T-helper 2 cell treated with Interferon-gamma antibody and Interleukin-4, amounts not matched to agents 100 ng/mL and 5 ng/mL, for 36 hours (primary cell): ENCODE data around the gene STK32C. TPM values are rescaled to one million over a fixed set of nuclear protein-coding genes. Genes with fewer than 3 reads are reported as not detected.

Experiments used
- intact Hi-C: fragments of 100-400 bp; cut with micrococcal nuclease; formaldehyde crosslinking; loops from one replicate; pipeline ENCODE4 v1.15.1; 2023
- total RNA-seq: library from RNA; stranded (reverse); gene quantifications from 2 replicates; pipeline ENCODE4 v1.2.3, GENCODE V29; 2022

STK32C gene
- total RNA-seq, 1 donor from 2014 or later = 10.6 TPM

DNA sequence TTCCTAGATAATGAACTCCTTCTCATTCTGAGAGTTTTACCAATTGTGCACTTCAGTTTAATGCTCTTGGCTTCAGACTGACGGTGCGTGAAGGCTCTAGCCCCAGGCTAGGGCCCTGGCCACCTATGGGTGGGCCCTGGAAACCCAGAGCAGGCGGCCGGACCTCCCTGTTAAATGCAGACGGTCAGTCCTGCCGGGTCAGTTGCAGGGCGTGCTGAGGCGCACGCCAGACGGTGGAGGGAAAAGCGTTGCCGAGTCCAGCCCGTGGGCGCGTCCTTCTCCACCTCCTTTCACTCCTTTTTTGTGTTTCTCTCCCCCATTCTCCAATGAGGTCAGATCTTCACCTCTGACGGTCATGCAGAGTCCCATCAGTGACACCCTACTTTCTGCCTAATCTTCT is 118.7 kb downstream of the STK32C start:
- intact Hi-C loops = loop anchor here (5.0 kb wide), 1 partner anchor 47 kb away; no protein-coding TSS in a partner anchor

DNA sequence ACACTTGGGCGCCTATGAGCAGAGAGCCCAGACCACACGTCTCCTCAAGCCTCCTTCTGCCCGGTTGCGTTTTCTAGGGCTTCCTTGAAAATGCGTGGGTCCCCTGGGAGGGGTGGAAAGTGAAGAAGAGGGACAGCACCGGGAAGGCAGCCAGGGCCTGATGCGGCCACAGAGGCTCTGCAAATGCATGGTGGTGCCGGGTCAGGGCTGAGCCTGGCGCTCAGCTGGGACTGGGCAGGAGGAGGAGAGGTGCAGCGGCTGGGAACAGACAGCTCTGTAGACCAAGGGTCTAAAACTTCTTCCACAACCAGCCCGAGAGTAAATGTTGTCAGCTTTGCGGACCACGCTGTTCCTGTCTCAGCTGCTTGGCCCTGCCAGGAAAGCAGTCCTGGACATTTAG is 119.4 kb downstream of the STK32C start:
- intact Hi-C loops = loop anchor here (5.0 kb wide), 1 partner anchor 46 kb away; no protein-coding TSS in a partner anchor

DNA sequence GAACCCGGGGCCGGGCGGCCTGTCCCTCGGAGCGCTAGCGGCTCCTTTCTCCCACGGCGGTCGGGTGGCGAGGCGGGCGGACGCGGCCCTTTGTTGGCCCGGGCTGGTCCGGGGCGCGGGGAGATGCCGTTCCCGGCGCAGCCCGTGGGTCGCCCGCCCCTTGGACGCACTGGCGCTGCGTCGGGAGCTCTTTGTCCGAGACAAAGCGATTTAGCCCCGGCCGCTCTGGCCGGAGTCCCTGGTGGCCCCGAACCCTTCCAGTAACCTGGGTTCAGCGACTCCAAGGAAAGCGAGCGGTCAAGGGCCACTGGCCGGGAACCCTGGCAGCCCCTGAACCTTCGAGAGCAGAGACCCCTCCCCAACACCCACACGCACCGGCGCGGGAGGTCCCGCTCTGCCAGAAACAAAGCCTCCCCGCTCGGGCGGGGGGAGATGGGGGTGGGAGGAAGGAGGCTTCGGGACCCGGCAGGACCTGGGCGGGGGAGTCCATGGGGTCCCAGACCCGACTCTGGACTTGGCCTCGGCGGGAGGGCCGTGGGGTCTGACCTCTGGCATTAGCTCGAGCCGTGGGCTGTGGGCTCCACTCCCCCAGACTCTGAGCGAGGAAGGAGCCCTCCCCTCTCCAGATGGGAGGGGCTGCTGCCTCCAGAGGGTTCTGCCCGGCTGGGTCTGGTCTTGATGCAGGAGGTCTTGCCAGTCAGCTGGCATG is 120.2 kb downstream of the STK32C start:
- intact Hi-C loops = loop anchor here (5.0 kb wide), 1 partner anchor 45 kb away; no protein-coding TSS in a partner anchor

DNA sequence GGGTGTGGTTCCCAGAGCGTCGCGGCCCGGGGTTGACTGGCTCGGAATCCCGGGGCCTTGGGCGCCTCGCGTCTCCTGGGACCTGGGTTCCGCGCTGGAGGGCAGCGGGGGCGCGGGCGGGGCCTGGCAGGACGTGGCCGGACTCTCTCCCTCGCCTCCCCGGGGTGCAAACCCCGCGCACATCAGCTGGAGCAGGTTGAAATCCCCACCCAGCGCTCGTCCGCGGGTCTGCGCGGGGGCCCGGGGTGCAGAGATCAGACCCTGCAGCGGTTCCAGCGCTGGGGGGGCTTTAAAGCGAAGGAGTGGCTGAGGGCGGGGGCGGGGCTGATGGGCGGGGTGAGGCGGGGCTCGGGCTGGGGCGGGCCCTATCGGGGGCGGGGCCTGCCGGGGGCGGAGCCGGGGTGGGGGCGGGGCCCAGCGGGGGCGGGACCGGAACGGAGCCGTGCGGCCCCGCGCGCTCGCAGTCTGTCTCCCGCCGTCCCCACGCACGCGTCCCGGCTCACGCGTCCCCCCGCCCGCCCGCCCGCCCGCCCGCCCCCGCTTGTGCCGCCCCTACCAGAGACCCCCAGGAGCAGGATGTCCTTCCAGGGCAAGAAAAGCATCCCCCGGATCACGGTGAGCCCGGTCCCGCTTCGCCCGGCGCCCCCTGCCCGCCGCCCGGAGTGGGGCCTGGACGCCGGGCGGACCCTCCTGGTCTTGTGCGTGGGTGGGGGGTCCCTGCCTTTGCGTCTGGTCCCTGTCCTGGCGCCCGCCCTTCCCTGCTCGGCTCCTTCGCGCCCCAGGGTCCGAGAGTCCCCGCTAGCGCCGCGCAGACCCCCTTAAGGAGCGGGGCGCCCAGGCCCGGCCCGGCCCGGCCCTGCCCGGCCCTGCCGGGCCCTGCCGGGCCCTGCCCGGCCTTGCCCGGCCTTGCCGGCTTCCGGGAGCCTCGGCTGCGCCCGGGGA is 121.0 kb downstream of the STK32C start, which contains the start of gene DPYSL4:
DPYSL4 (plus strand) TSS at position 461 of the 942 bp plus-strand sequence; CDS start at position 577, 116 bp downstream.
- intact Hi-C loops = loop anchor here (1.0 to 5.0 kb wide), 4 partner anchors 28 to 351 kb away; partner anchors contain the start of genes INPP5A and STK32C

DNA sequence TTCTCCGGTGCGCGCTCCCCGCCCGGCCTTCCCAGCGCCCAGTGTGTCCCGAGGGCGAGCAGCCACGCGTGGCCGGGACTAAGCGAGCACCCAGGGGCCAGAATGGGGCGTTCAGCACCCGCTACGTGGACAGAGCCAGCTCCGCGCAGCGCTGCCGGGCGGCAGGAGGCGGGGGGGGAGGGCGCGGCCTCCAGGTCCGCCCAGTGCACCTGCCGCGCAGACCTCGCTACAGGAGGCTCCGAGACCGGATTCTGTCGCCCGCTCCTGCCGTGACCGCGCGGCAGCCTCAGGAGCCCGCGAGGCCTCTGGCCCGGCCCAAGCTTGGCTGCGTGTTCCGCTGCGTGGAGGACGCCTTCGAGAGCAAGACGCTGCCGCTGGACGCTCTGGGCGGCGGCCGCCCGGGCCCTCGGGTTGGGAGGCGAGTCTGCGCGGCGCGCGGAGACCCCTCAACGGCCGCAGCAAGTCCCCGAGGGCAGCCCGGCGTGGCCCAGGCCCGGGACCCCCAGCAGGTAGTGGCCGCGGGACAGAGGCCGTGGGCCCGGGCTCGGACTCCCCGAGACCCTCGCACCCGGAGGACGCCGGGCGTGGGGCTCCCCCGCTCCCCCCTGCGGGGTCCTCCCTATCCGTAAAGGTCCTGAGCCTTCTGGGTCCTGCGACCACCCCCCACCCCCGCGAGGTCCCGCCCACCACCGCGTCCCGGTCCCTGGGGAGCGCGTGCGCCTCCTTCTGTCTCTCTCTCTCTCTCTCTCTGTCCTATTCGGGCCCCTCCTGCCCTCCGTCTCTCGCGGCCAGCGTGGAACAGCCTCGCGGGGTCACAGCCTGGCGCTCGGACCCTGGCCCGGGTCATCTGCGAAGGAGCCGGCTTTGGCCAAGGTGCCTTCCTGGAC is 121.9 kb downstream of the STK32C start:
- intact Hi-C loops = loop anchor here (1.0 to 5.0 kb wide), 6 partner anchors 24 to 351 kb away; partner anchors contain the start of genes INPP5A, LRRC27 and STK32C

DNA sequence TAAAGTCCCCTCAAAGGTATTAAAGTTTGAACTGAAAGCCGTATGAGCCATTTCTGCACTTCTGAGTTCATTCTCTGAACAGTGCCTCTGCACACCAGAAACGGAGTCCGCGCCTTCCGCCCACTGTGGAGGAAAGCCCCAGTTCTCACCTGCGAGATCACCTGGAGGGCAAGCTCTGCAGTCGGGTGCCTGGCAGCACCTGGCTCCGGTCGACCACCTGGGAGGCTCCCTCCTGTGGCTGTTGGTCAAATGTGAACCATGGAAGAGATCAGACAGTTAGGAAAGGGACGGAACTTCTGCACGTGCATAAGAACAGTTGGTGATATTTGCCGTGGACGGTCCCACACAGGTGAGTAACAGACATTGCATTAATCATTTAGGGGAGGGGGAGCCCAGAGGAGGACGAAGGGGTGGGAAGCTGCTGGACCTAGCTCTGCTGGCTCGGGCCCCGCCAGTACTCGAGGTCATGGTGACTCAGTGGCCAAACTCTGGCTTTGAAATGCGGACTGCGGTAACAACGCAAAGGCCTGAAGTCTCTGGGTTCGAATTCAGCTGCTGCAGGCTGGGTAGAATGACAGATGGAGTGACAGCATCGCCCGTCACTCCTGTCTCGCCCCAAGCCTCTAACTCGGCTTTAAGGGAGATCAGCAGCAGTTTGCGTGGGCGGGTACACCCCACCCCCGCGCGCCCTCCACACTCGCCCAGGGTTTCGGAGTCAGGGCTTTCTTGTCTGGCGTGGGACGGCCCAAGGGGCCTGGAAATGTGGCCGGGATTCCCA is 122.7 kb downstream of the STK32C start:
- intact Hi-C loops = loop anchor here (1.0 to 5.0 kb wide), 3 partner anchors 23 to 148 kb away; partner anchors contain the start of gene LRRC27

DNA sequence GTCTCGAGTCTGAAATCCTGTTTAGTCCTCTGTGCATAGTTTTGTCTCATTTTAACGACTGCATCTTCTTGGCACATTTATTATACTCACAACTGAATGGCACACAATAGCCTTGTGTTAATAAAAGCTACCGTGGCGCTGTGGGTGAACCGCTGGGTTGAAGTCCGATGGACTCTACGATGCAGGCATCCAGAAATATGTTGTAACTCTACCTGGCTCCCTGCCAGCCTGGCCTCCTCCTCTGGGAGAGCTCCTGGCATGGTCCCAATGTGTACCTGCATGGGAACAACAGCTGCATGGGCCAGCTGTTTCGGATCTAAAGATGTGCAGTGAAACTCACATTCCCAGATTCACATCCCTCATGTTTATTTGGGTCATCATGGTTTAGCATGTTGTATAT is 124.7 kb downstream of the STK32C start:
- intact Hi-C loops = no loop called here

DNA sequence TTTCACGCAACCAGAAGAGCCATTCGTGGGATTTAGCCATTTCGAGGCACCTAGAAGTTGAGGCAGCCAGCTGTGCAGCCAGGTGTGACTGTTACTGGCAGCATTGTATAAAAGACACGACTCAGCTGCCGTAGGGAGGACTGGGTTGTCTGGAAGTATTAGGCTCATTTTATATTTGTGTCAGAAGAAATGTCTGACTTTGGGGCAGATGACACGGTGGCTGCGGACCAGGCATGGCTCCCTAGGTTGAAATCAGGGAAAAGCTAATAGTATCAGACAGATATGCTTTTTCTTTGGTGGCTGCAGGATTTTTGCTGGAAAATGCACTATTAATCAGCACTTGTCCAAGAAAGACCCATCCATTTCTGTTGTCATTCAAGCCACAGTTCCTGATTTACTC is 125.2 kb downstream of the STK32C start:
- intact Hi-C loops = no loop called here

DNA sequence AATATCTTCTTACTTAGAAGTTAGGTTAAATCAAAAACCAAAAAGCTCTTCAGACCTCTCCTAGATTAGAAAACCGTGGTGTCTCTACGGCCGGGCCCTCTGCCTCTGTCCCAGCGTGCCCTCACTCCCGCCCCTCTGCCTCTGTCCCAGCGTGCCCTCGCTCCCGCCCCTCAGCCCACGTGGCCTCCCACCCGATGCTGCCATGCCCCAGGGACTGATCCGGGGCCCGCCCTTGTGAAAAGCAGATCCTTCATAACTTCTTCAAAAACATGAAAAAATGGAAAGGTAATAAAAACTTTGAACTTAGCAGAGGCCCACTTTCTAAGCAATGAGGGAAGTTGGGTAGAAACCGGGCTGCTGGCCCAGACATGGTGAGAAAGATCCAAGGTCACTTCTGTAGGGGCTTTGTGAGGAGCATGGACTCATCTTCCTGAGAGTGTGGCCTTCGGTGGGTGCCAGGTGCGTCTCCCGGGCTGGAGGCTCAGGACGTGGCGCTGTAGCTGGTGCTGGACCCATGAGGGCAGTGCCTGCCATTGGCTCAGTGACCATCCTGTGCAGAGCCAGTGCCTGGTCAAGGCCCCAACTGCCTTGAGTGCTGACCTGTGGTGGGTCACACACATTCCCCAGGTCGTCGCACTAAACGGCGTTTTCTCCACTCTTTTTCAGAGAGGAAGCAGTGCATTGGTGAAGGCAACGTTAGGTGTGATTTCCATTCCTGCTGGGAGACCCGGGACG is 125.9 kb downstream of the STK32C start:
- intact Hi-C loops = no loop called here

DNA sequence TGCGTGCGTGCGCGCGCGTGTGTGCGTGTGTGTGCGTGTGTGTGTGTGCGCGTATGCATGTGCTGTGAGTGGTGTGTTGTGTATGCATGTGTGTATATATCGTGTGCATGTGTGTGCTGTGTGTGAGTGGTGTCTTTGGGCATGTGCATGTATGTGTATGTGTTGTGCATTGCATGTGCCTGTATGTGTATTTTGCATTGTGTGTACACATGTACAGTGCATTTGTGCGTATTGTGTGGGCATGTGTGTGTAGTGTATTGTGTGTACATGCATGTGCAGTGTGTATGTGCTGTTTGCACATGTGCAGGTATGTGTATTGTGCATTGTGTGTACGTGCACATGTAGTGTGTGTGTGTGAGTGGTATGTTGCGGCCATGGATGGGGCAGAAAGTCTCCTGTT is 127.0 kb downstream of the STK32C start:
- intact Hi-C loops = no loop called here

DNA sequence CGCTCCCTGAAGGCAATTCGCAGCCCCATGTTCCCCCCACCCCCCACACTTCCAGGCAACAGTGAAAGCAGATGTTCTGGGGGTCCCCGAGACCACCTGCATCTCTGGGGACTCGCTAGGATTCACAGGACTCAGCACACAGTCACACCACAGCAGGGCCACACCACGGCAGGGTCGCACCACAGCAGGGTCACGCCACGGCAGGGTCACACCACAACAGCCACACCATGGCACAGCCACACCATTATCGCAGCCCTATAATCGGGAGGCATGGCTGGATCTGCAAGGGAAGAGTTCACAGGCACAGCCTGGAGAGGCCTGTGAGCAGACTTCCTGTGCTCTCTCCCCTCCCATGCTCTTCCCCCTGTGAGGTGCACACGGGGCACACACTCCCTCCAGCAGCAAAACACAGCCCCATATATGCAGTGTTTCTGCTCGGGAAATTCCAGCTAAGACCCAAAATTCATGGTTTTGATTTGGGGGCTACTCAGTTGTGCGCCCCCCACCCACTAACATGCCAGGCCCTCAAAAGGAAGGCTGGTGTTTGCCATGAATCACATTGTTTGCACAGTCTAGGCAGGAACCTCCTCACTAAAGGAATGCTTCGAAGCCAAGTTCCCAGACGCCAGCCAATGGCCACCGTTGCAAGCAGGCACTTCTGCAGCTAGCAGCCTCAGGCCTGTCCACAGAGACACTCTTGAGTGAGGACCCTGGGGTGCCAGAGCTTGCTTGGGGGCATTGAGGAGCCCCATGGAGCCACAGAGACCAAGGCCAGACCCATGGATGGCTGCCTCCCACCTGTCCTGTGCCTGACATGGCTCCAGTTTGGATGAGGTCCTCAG is 128.0 kb downstream of the STK32C start:
- intact Hi-C loops = no loop called here

DNA sequence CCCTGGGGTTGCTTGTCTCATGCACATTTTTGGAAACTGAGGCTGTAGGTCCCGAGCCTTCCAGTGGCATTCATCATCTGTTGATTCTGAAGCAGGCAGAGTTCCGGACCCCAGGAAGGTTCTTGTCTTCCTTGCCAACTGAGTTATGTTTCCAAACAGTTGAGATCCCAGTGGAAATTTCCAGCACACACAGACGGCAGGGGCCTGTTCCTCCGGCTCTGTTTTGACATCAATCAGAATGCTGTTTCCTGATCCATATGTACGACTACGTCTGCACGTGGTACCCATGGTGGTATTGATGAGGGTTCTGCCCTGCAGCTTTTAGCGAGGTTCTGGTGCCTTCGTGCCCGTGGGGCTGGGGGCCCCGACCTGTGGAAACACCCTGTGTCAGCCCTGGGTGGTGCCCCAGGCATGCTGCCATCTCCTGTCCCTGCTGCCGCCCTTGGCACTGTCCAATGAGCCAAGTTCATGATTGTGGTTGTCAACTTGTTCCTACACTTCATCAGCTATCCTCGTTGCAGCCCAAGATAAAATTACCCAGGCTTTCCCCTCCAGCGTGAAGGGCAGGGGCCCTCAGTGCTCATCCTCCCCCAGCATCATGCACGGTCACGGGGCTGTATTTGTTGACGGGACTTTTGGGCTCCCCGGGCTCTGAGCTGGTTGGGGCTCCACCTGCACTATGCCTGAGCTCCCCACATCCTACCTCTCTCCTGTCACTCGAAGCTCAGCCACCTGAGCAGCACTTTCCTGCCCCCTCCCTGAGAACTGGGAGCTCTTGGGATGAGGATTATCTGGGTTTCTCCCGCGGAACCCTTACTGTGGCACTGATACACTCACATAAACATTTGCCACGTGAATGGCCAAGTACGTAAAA is 128.8 kb downstream of the STK32C start:
- intact Hi-C loops = no loop called here

DNA sequence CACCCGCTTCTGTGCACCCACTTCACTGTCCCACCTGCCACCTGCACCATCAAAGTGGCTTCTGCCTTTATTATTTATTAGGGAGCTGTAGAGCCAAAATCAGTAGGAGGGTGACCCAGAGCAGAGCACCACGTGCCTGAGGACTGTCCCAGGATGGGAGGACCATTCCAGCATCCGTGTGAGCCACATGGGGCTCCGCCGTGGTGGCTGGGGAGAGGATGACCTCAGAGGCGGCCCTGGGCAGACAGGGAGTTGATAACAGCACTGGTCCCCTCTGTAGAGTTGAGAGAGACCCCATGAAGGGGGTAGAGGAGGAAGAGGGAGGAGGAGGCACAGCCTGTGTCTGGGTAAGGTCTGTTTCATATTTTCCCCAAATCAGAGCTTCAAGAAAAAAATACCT is 129.7 kb downstream of the STK32C start:
- intact Hi-C loops = no loop called here

DNA sequence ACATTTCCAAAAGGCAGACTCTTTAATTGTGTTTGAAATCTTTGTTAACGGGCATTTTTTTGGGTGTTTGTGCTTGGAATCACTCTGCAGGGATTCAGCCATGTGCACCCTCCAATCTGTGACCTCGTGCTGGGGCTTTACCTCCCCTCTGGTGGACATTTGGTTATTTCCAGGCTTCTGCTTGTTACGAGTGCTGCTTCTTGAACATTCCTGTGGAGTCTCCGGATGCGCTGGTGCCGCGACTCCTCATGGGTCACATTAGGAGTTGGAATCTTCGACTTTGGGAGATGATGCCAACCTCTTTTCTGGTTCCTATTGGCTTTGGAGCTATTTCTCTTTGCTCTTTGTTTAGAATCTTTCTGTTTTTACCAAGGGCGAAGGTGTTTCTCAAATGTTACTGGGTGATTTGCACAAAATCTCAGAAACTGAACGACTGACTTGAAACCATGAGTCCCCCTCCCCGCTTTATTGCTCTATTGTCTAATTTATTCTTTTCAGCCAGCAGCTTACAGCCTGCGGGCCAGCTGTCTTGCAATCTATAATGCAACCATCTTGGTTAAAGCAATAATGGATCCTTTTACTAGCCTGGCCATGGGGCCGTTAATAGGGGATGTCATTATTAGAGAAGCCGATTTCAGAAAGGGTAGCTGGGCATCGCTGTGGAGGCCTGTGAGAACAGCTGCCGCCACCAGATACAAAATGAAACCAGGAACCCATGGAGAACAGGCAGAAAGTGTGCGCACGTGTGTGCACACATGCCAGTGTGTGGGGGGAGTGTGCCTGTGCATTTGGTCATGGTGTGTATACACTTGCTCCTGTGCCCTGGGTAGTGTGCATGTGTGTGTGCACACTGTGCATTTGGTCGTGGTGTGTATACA is 130.9 kb downstream of the STK32C start:
- intact Hi-C loops = no loop called here

DNA sequence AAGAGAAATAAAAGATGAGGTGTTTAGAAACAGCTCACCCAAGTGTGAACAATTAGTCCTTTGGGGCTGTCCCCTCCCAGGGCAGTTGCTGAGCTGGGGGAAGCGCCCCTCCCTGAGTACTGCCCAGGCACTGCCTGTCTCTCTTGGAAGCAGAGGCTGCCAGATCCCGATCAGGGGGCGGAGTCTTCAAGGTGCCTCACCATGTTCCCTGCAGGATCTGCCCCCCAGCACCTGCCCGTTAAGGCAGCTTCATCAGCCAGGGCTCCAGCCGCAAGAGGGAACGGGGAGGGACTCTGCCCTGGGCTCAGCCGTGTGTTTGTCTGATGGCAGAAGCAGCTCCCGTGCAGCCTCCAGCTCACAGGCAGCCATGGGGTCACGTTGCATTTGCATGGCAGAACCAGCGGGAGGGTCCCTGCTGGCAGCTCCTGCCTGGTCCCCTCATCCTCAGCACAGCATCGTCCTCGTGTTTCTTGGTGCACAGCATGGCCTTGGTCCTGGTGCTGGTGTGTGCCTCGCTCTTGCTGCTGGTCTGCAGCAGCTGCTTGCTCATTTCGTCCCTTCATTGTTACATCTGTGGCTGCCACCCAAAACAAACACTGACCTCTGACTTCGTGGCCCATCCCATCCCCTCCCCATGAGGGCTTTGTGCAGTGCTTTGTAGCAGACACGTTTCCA is 131.7 kb downstream of the STK32C start:
- intact Hi-C loops = no loop called here

DNA sequence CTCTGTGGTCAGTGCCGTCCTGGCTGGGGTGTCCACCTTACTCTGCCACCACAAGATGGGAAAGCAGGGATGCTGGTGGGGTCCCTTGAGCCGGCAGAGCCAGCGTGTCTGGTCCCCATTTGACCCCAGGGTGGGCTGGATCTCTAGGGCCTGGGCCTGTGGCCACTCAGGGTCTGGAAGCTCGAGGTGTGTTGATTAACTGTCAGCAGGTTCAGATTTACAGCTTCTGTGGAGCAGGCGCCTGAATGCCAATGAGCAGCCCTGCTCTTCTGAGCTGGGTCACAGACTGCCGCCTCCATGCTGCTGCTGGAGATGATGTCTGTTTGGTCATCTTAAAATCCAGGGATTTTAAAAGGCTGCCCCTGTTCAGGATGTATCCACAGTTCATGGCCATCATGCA is 132.3 kb downstream of the STK32C start:
- intact Hi-C loops = no loop called here
